SK-N-SH treated with all-trans-retinoic acid at 6 μM for 48 hours (cell line): ENCODE data around the gene COL4A2.

ENCODE experiments used
- ZC3H10 ChIP-seq: fragments of 250-450 bp; sonication (Bioruptor Pico); IDR thresholded peaks from 2 replicates; pipeline ENCODE4 v1.5.1; 2021; ENCODE audit warnings: mild to moderate bottlenecking, moderate library complexity
- TF ChIP-seq, protein P1 (sequence below): fragments of 250-450 bp; sonication (Bioruptor Pico); IDR thresholded peaks from 2 replicates; pipeline ENCODE4 v1.8.0; 2020; ENCODE audit warnings: mild to moderate bottlenecking, moderate library complexity, borderline replicate concordance

DNA sequence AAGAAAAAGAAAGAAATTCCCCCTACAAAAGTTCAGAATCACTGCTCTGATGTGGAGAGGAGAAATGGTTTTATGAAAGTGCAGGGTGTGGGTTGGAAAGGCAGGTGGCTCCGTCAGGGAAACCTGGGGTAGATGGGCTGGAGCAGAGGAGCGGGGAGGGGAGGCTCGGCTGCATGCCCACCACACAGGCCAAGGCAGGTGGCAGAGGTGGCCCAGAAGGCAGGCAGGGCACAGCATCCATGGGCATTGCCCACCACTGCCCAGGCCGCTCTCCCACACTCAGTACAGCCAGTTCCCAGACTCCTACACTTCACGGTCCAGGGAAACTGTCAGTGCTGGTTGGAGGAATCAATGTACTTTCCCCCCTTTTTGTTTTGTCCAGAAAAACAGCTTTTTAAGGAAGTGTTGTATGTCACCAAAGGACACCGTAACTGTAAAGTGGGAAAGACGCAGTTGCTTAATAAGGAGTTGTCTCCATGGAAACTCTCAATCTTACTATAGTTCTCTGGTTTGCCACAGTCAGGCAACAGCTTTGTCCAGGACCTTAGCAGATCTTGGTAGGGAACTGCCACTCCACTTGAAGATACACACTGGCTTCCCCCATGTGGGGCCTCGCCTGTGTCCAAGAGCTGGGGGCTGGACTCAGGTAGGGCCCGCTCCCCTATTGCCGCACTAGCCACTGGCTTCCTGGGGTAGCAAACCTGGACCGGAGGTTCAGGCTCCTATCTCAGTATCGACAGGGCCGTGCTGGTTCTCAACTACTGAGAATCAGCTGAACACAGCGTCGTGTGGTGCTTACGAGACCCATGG is 171.5 kb downstream of the COL4A2 start:
- no peak for TF ChIP-seq ZC3H10 (CRISPR knock-in tag)
- TF ChIP-seq, protein P1, sequence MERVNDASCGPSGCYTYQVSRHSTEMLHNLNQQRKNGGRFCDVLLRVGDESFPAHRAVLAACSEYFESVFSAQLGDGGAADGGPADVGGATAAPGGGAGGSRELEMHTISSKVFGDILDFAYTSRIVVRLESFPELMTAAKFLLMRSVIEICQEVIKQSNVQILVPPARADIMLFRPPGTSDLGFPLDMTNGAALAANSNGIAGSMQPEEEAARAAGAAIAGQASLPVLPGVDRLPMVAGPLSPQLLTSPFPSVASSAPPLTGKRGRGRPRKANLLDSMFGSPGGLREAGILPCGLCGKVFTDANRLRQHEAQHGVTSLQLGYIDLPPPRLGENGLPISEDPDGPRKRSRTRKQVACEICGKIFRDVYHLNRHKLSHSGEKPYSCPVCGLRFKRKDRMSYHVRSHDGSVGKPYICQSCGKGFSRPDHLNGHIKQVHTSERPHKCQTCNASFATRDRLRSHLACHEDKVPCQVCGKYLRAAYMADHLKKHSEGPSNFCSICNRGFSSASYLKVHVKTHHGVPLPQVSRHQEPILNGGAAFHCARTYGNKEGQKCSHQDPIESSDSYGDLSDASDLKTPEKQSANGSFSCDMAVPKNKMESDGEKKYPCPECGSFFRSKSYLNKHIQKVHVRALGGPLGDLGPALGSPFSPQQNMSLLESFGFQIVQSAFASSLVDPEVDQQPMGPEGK (CRISPR knock-in tag): no peak
